ENCODE data around the gene CCDC91. TPM values are rescaled to one million over a fixed set of nuclear protein-coding genes. Genes with fewer than 3 reads are reported as not detected.

The CCDC91 gene
- polyA plus RNA-seq, 2 of the 4 experiments (the other 2 are of a cell fraction): 26.0 to 48.1 TPM

DNA sequence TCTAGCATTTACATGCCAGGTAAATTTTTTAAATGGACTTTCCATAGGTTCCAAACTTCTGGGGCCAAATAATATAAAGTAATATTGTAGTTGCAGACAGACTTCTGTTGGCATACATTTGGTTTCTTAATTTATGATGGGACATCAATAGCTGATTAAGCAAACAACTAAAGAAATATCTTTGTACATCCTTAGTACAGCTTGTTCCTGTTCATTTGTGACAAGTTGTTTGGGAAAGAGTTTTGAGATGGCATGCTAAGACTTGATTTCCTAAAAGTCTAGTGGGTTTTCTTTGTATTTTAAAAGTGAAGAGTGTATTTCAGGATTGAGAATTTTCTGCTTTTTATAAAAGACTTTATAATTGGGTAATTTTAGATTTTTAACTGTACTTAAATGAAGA is 41.0 kb downstream of the CCDC91 start:
- CTCF ChIA-PET: no interaction called here
- Histone ChIP-seq H3K9me3 (no peaks in the 10 kb centered on the region), H3K4me3 (no peak overlapping the region), H3K27ac (no peak overlapping the region; a peak in 1 of 6 replicates), H3K4me1 (no peaks in the 10 kb centered on the region), H3K4me2 (no peak overlapping the region)
- POLR2A ChIA-PET: no interaction called here
- no peak for DNase-seq (ENCODE audit: low read depth in 1 of 2, low spot score in 1 of 2)
- TF ChIP-seq CHD4 (IDR thresholded peaks at IDR 0.05; ENCODE audit: borderline replicate concordance): no peak
- TF ChIP-seq ESRRA (IDR thresholded peaks at IDR 0.05; ENCODE audit: borderline replicate concordance, low read length): no peak
- no peak for TF ChIP-seq NR3C1 (IDR thresholded peaks at IDR 0.05)
- no peak for TF ChIP-seq POLR2AphosphoS2 (conservative IDR thresholded peaks at IDR 0.05; ENCODE audit: low read length)
- TF ChIP-seq, protein P1, sequence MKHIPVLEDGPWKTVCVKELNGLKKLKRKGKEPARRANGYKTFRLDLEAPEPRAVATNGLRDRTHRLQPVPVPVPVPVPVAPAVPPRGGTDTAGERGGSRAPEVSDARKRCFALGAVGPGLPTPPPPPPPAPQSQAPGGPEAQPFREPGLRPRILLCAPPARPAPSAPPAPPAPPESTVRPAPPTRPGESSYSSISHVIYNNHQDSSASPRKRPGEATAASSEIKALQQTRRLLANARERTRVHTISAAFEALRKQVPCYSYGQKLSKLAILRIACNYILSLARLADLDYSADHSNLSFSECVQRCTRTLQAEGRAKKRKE (CRISPR knock-in tag; IDR thresholded peaks at IDR 0.05; ENCODE audit: low read depth): no peak
- TF ChIP-seq, protein P2, sequence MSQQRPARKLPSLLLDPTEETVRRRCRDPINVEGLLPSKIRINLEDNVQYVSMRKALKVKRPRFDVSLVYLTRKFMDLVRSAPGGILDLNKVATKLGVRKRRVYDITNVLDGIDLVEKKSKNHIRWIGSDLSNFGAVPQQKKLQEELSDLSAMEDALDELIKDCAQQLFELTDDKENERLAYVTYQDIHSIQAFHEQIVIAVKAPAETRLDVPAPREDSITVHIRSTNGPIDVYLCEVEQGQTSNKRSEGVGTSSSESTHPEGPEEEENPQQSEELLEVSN (IDR thresholded peaks at IDR 0.05; ENCODE audit: borderline replicate concordance, low read depth): no peak
- TF ChIP-seq NFE2L2 (conservative IDR thresholded peaks at IDR 0.05; ENCODE audit: low read length): no peak
- no peak for TF ChIP-seq HOXB13 (CRISPR knock-in tag; IDR thresholded peaks at IDR 0.05; ENCODE audit: low read depth)
- TF ChIP-seq, protein P3, sequence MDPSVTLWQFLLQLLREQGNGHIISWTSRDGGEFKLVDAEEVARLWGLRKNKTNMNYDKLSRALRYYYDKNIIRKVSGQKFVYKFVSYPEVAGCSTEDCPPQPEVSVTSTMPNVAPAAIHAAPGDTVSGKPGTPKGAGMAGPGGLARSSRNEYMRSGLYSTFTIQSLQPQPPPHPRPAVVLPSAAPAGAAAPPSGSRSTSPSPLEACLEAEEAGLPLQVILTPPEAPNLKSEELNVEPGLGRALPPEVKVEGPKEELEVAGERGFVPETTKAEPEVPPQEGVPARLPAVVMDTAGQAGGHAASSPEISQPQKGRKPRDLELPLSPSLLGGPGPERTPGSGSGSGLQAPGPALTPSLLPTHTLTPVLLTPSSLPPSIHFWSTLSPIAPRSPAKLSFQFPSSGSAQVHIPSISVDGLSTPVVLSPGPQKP (IDR thresholded peaks at IDR 0.05; ENCODE audit: low read depth, low read length): no peak
- TF ChIP-seq RAD21 (conservative IDR thresholded peaks at IDR 0.05 in 1 of 2, IDR thresholded peaks at IDR 0.05 in 1 of 2): no peak
- no peak for TF ChIP-seq KDM1A (IDR thresholded peaks at IDR 0.05; ENCODE audit: low read depth)
- TF ChIP-seq TP53 (CRISPR knock-in tag; IDR thresholded peaks at IDR 0.05): no peak
- TF ChIP-seq PHF8 (IDR thresholded peaks at IDR 0.05; ENCODE audit: borderline replicate concordance, low read depth): no peak
- no peak for TF ChIP-seq RNF2 (IDR thresholded peaks at IDR 0.05; ENCODE audit: borderline replicate concordance, low read depth)
- TF ChIP-seq POLR2A (IDR thresholded peaks at IDR 0.05; ENCODE audit: low read length): no peak
- TF ChIP-seq RCOR1 (IDR thresholded peaks at IDR 0.05; ENCODE audit: low read depth, low read length): no peak
- TF ChIP-seq EP300 (IDR thresholded peaks at IDR 0.05): no peak
- TF ChIP-seq, protein P4, sequence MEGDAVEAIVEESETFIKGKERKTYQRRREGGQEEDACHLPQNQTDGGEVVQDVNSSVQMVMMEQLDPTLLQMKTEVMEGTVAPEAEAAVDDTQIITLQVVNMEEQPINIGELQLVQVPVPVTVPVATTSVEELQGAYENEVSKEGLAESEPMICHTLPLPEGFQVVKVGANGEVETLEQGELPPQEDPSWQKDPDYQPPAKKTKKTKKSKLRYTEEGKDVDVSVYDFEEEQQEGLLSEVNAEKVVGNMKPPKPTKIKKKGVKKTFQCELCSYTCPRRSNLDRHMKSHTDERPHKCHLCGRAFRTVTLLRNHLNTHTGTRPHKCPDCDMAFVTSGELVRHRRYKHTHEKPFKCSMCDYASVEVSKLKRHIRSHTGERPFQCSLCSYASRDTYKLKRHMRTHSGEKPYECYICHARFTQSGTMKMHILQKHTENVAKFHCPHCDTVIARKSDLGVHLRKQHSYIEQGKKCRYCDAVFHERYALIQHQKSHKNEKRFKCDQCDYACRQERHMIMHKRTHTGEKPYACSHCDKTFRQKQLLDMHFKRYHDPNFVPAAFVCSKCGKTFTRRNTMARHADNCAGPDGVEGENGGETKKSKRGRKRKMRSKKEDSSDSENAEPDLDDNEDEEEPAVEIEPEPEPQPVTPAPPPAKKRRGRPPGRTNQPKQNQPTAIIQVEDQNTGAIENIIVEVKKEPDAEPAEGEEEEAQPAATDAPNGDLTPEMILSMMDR (IDR thresholded peaks at IDR 0.05): no peak
- no peak for TF ChIP-seq ZSCAN20 (CRISPR knock-in tag; IDR thresholded peaks at IDR 0.05)
- TF ChIP-seq, protein P5, sequence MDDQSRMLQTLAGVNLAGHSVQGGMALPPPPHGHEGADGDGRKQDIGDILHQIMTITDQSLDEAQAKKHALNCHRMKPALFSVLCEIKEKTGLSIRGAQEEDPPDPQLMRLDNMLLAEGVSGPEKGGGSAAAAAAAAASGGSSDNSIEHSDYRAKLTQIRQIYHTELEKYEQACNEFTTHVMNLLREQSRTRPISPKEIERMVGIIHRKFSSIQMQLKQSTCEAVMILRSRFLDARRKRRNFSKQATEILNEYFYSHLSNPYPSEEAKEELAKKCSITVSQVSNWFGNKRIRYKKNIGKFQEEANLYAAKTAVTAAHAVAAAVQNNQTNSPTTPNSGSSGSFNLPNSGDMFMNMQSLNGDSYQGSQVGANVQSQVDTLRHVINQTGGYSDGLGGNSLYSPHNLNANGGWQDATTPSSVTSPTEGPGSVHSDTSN (IDR thresholded peaks at IDR 0.05): no peak
- ATAC-seq: no peak
- no peak for FAIRE-seq

DNA sequence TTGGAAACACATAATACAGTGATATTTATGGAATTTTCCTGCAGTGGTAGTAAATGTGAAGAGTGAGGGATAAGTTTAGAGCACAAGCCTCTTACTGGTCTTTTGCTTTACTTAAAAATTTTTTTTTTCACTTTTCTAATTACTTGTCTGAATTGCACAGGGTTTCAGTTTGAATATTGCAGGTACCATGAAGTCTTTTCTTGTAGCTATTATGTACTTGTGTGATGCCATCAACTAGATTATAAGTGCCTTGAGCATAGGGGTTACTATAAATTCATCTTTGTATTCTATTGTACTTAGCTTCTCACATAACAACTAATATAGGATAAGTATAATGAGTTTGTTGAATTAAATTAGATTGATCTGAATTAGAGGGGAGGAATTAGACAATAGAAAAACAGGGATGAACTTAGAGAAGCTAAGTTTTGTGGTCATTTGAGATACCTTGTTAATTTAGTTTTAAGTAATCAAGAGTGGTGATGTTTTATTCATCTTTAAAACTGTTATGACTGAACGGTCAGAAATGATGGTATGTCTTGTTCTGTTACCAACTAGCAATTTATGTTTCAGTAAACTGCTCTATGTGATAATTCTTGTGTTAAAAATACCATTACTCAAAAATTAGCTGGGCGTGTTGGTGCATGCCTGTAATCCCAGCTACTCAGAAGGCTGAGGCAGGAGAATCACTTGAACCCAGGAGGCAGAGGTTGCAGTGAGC is 42.1 kb downstream of the CCDC91 start:
- FAIRE-seq (no peak), ATAC-seq (no peak), DNase-seq (ENCODE audit: low read depth in 1 of 2, low spot score in 1 of 2) (no peak)
- CTCF ChIA-PET: interaction anchor here (0.7 kb wide), 1 partner anchor 800 kb away, joined by 3 read pairs; no protein-coding TSS in a partner anchor
- no peak overlapping the region for H3K4me2 ChIP-seq
- H3K27ac ChIP-seq: no peak overlapping the region; a peak in 1 of 6 replicates
- no peaks in the 10 kb centered on the region for H3K4me1 ChIP-seq
- H3K9me3 ChIP-seq: no peaks in the 10 kb centered on the region
- no peak overlapping the region for H3K4me3 ChIP-seq
- POLR2A ChIA-PET: no interaction called here
- no peak for TF ChIP-seq CBX8 (IDR thresholded peaks at IDR 0.05)
- TF ChIP-seq USF2 (IDR thresholded peaks at IDR 0.05): no peak
- TF ChIP-seq POLR2A (IDR thresholded peaks at IDR 0.05; ENCODE audit: low read length): no peak
- no peak for TF ChIP-seq ZSCAN20 (CRISPR knock-in tag; IDR thresholded peaks at IDR 0.05)
- no peak for TF ChIP-seq NPAS2 (CRISPR knock-in tag; IDR thresholded peaks at IDR 0.05; ENCODE audit: borderline replicate concordance)
- 88% methylated on average over 2 of the region's 2 CpGs for WGBS (ENCODE audit: missing lambda C conversion rate)

Data from A549 (cell line).